Right kidney (tissue), 1 donor: ENCODE measurements around the gene NEUROD6.

ENCODE experiments used
- DNase-seq: peaks from one replicate; pipeline ENCODE4 v3.0.0-alpha.2; 2016

The NEUROD6 gene

GRCh38 chr7:31333291-31333690, 7.2 kb downstream of the NEUROD6 start:
- no peak for DNase-seq

- DNase-seq: no peak
These were observed 13.5 kb downstream of the NEUROD6 start for GRCh38 chr7:31327071-31327470.

GRCh38 chr7:31326416-31326815, 14.1 kb downstream of the NEUROD6 start:
- no peak for DNase-seq

GRCh38 chr7:31323101-31323500, 17.4 kb downstream of the NEUROD6 start:
- DNase-seq: no peak

- DNase-seq: no peak
These were observed 19.9 kb downstream of the NEUROD6 start for GRCh38 chr7:31320675-31321074.

GRCh38 chr7:31318313-31318712, 22.2 kb downstream of the NEUROD6 start:
- no peak for DNase-seq

GRCh38 chr7:31316876-31317275, 23.6 kb downstream of the NEUROD6 start:
- no peak for DNase-seq

GRCh38 chr7:31315758-31316157, 24.8 kb downstream of the NEUROD6 start:
- no peak for DNase-seq

GRCh38 chr7:31314781-31315180, 25.7 kb downstream of the NEUROD6 start:
- no peak for DNase-seq

GRCh38 chr7:31312889-31313288, 27.6 kb downstream of the NEUROD6 start:
- DNase-seq: no peak

- DNase-seq: no peak
These were observed 29.0 kb downstream of the NEUROD6 start for GRCh38 chr7:31311552-31311951.

GRCh38 chr7:31310321-31310935, 30.1 kb downstream of the NEUROD6 start:
- no peak for DNase-seq

GRCh38 chr7:31309407-31309806, 31.1 kb downstream of the NEUROD6 start:
- no peak for DNase-seq

GRCh38 chr7:31308652-31309051, 31.9 kb downstream of the NEUROD6 start:
- DNase-seq: no peak

- no peak for DNase-seq
These were observed 32.6 kb downstream of the NEUROD6 start for GRCh38 chr7:31307972-31308371.

- DNase-seq: no peak
These were observed 35.3 kb downstream of the NEUROD6 start for GRCh38 chr7:31305260-31305659.

GRCh38 chr7:31304446-31304845, 36.1 kb downstream of the NEUROD6 start:
- no peak for DNase-seq

GRCh38 chr7:31302356-31302755, 38.2 kb downstream of the NEUROD6 start:
- DNase-seq: no peak

- DNase-seq: no peak
These were observed 41.2 kb downstream of the NEUROD6 start for GRCh38 chr7:31299336-31299735.

- DNase-seq: no peak
These were observed 49.9 kb downstream of the NEUROD6 start for GRCh38 chr7:31290601-31291000.
